ENCODE results near the gene FBXL7.

- TF ChIP-seq SP1 (IDR thresholded peaks at IDR 0.05) (no peak), RAD21 (IDR thresholded peaks at IDR 0.05) (no peak)
- TF ChIP-seq, protein P1, sequence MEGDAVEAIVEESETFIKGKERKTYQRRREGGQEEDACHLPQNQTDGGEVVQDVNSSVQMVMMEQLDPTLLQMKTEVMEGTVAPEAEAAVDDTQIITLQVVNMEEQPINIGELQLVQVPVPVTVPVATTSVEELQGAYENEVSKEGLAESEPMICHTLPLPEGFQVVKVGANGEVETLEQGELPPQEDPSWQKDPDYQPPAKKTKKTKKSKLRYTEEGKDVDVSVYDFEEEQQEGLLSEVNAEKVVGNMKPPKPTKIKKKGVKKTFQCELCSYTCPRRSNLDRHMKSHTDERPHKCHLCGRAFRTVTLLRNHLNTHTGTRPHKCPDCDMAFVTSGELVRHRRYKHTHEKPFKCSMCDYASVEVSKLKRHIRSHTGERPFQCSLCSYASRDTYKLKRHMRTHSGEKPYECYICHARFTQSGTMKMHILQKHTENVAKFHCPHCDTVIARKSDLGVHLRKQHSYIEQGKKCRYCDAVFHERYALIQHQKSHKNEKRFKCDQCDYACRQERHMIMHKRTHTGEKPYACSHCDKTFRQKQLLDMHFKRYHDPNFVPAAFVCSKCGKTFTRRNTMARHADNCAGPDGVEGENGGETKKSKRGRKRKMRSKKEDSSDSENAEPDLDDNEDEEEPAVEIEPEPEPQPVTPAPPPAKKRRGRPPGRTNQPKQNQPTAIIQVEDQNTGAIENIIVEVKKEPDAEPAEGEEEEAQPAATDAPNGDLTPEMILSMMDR (IDR thresholded peaks at IDR 0.05; ENCODE audit: low read depth, low read length, missing input control), result no peak
- TF ChIP-seq, protein P2, sequence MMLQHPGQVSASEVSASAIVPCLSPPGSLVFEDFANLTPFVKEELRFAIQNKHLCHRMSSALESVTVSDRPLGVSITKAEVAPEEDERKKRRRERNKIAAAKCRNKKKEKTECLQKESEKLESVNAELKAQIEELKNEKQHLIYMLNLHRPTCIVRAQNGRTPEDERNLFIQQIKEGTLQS (IDR thresholded peaks at IDR 0.05), result no peak
Observed at GRCh38 chr5:15695215-15695731, 195.3 kb downstream of the FBXL7 start.

Data from liver (tissue), 3 donors.